Stimulated activated CD4-positive, alpha-beta T cell treated with anti-CD3 and anti-CD28 coated beads, TNF-alpha, amount 100 ng/mL, for 4 hours (primary cell): ENCODE measurements around the gene AKIRIN1.
"Not testable (repeated sequence)": the region's sequence is repeated elsewhere in the genome, so short reads cannot be mapped to it uniquely, and the experiment has no call there.

ENCODE experiments used
- DNase-seq, 3 experiments: peaks; one replicate each; pipeline ENCODE4 v3.0.0-alpha.2; 2020; ENCODE audit warnings: low read depth in 3 of 3

AKIRIN1 gene

GRCh38 chr1:39045231-39045630 is 54.2 kb downstream of the AKIRIN1 start:
- no peak for DNase-seq

- DNase-seq = no peak
These were observed 55.6 kb downstream of the AKIRIN1 start for GRCh38 chr1:39046613-39047210.

- no peak for DNase-seq
These were observed 56.5 kb downstream of the AKIRIN1 start for GRCh38 chr1:39047374-39048229.

- no peak for DNase-seq
These were observed 57.8 kb downstream of the AKIRIN1 start for GRCh38 chr1:39048745-39049370.

GRCh38 chr1:39050001-39050400 is 58.9 kb downstream of the AKIRIN1 start:
- DNase-seq = no peak

- not testable (repeated sequence) for DNase-seq
These were observed 60.2 kb downstream of the AKIRIN1 start for GRCh38 chr1:39051193-39051850.

GRCh38 chr1:39051956-39052355 is 60.9 kb downstream of the AKIRIN1 start:
- DNase-seq = no peak

- DNase-seq = not testable (repeated sequence)
These were observed 64.2 kb downstream of the AKIRIN1 start for GRCh38 chr1:39055213-39055710.
